ENCODE data around the gene ZFAND6.

ZFAND6 gene

GRCh38 chr15:80159301-80159700 lies 99.8 kb downstream of the ZFAND6 start:
- in situ Hi-C loops (cut with HindIII; ENCODE audit: low pct_ligation_motif_present, low sequenced_read_pairs): loop anchor here (25.0 kb wide), 1 partner anchor 272 kb away; the partner anchor contains the start of gene MTHFS
- Histone ChIP-seq H3K36me3 (replicated peaks) (no peaks in the 10 kb centered on the region), H3K27me3 (replicated peaks) (no peaks in the 10 kb centered on the region), H3K4me3 (ENCODE audit: low read depth, low read length) (no peak overlapping the region), H3K27ac (no peak overlapping the region)
- TF ChIP-seq, protein P1, sequence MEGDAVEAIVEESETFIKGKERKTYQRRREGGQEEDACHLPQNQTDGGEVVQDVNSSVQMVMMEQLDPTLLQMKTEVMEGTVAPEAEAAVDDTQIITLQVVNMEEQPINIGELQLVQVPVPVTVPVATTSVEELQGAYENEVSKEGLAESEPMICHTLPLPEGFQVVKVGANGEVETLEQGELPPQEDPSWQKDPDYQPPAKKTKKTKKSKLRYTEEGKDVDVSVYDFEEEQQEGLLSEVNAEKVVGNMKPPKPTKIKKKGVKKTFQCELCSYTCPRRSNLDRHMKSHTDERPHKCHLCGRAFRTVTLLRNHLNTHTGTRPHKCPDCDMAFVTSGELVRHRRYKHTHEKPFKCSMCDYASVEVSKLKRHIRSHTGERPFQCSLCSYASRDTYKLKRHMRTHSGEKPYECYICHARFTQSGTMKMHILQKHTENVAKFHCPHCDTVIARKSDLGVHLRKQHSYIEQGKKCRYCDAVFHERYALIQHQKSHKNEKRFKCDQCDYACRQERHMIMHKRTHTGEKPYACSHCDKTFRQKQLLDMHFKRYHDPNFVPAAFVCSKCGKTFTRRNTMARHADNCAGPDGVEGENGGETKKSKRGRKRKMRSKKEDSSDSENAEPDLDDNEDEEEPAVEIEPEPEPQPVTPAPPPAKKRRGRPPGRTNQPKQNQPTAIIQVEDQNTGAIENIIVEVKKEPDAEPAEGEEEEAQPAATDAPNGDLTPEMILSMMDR (IDR thresholded peaks at IDR 0.05; ENCODE audit: low read depth, low read length, missing control alignments): no peak
- no peak for DNase-seq

- no peak for DNase-seq
- H3K27ac ChIP-seq: peak overlapping the region; percentile 51
- TF ChIP-seq, protein P1 (IDR thresholded peaks at IDR 0.05; ENCODE audit: low read depth, low read length, missing control alignments): no peak
- no peaks in the 10 kb centered on the region for H3K36me3 ChIP-seq (replicated peaks)
- in situ Hi-C loops (cut with HindIII; ENCODE audit: low pct_ligation_motif_present, low sequenced_read_pairs): loop anchor here (25.0 kb wide), 1 partner anchor 273 kb away; the partner anchor contains the start of gene MTHFS
- no peaks in the 10 kb centered on the region for H3K27me3 ChIP-seq (replicated peaks)
- H3K4me3 ChIP-seq (ENCODE audit: low read depth, low read length): no peak overlapping the region
Observed at GRCh38 chr15:80159811-80160569, 100.5 kb downstream of the ZFAND6 start.

GRCh38 chr15:80160570-80161156 lies 101.2 kb downstream of the ZFAND6 start:
- peak; percentile 90 for DNase-seq
- H3K4me3 ChIP-seq (ENCODE audit: low read depth, low read length): no peak overlapping the region

GRCh38 chr15:80161468-80162016 lies 102.1 kb downstream of the ZFAND6 start:
- in situ Hi-C loops (cut with HindIII; ENCODE audit: low pct_ligation_motif_present, low sequenced_read_pairs): loop anchor here (25.0 kb wide), 1 partner anchor 274 kb away; the partner anchor contains the start of gene MTHFS
- TF ChIP-seq, protein P1 (IDR thresholded peaks at IDR 0.05; ENCODE audit: low read depth, low read length, missing control alignments): no peak
- Histone ChIP-seq H3K27ac (no peak overlapping the region), H3K36me3 (replicated peaks) (no peaks in the 10 kb centered on the region), H3K27me3 (replicated peaks) (no peaks in the 10 kb centered on the region), H3K4me3 (ENCODE audit: low read depth, low read length) (no peak overlapping the region)
- no peak for DNase-seq

More at GRCh38 chr15:80160570-80161156, 101.2 kb downstream of the ZFAND6 start:
- Histone ChIP-seq H3K27ac (peak overlapping the region; percentile 51), H3K27me3 (replicated peaks) (no peaks in the 10 kb centered on the region), H3K36me3 (replicated peaks) (no peaks in the 10 kb centered on the region)
- TF ChIP-seq, protein P1 (IDR thresholded peaks at IDR 0.05; ENCODE audit: low read depth, low read length, missing control alignments): no peak
- in situ Hi-C loops (cut with HindIII; ENCODE audit: low pct_ligation_motif_present, low sequenced_read_pairs): loop anchor here (25.0 kb wide), 1 partner anchor 273 kb away; the partner anchor contains the start of gene MTHFS

GRCh38 chr15:80162059-80162554 lies 102.6 kb downstream of the ZFAND6 start:
- TF ChIP-seq, protein P1 (IDR thresholded peaks at IDR 0.05; ENCODE audit: low read depth, low read length, missing control alignments): no peak
- DNase-seq: no peak
- Histone ChIP-seq H3K27me3 (replicated peaks) (no peaks in the 10 kb centered on the region), H3K4me3 (ENCODE audit: low read depth, low read length) (no peak overlapping the region), H3K27ac (no peak overlapping the region), H3K36me3 (replicated peaks) (no peaks in the 10 kb centered on the region)
- in situ Hi-C loops (cut with HindIII; ENCODE audit: low pct_ligation_motif_present, low sequenced_read_pairs): loop anchor here (25.0 kb wide), 1 partner anchor 275 kb away; the partner anchor contains the start of gene MTHFS
